GM21526 (cell line): ENCODE results near the gene SELL.
"Not testable (repeated sequence)": the region's sequence is repeated elsewhere in the genome, so short reads cannot be mapped to it uniquely, and the experiment has no call there.

Experiments
- ATAC-seq: cut with Tn5 transposase; IDR thresholded peaks from one replicate; pipeline ENCODE4 v1.9.1; 2021; ENCODE audit warnings: moderate library complexity; ENCODE audit not compliant: unreplicated experiment, low FRiP score

Gene SELL

DNA sequence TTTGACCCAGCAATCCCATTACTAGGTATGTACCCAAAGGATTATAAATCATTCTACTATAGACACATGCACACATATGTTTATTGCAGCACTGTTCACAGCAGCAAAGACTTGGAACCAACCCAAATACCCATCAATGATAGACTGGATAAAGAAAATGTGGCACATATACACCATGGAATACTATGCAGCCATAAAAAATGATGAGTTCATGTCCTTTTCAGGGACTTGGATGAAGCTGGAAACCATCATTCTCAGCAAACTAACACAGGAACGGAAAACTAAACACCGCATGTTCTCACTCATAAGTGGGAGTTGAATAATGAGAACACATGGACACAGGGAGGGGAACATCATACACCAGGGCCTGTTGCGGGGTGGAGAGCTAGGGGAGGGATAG is 41.2 kb downstream of the SELL start:
- not testable (repeated sequence) for ATAC-seq

DNA sequence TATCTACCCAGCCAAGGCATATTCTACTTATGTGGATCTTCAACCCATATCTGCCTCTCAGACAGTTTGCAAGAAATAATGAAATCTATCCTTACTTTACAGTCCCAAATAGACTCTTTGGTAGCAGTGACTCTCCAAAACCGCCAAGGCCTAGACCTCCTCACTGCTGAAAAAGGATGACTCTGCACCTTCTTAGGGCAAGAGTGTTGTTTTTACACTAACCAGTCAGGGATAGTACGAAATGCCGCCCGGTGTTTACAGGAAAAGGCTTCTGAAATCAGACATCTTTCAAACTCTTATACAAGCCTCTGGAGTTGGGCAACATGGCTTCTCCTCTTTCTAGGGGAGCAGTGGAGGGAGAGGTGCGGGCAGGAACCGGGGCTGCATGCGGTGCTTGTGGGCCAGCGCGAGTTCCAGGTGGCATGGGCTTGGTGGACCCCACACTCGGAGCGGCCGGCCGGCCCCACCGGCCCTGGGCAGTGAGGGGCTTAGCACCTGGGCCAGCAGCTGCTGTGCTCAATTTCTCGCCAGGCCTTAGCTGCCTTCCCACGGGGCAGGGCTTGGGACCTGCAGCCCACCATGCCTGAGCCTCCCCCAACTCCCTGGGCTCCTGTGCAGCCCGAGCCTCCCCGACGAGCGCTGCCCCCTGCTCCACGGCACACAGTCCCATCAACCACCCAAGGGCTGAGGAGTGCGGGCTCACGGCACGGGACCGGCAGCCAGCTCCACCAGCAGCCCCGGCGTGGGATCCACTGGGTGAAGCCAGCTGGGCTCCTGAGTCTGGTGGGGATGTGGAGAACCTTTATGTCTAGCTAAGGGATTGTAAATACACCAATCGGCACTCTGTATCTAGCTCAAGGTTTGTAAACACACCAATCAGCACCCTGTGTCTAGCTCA is 43.5 kb downstream of the SELL start:
- ATAC-seq: not testable (repeated sequence)

DNA sequence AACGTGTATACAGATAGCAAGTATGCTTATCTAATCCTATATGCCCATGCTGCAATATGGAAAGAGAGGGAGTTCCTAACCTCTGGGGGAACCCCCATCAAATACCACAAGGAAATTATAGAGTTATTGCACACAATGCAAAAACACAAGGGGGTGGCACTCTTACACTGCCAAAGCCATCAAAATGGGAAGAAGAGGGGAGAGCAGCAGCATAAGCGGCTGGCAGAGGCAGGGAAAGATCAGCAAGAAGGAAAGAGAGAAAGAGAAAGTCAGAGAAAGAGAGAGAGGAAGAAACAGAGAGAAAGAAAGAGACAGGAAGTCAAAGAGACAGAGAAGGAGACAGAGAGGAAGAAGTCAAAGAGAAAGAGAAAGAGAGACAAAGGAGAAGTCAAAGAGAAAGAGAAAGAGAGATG is 44.2 kb downstream of the SELL start:
- not testable (repeated sequence) for ATAC-seq

DNA sequence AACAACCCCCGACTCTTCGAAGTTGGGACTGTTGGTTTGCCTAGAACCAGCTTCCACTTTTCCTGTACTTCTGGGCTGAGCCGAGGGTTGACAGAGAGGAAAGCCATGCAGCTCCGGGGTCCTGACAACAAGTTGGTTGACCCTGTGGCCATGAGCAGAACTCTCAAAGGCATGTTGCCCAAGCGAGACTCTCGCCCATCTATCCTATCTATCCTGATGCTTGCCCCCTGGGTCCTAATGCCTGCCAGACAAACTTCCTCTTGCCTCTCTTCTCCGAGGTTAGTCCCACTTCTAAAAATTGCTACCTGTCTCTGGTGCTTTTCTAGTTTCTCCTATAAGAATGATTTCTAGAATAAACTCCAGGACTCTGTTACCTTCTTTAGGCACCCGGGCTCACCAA is 48.7 kb downstream of the SELL start:
- ATAC-seq: not testable (repeated sequence)

DNA sequence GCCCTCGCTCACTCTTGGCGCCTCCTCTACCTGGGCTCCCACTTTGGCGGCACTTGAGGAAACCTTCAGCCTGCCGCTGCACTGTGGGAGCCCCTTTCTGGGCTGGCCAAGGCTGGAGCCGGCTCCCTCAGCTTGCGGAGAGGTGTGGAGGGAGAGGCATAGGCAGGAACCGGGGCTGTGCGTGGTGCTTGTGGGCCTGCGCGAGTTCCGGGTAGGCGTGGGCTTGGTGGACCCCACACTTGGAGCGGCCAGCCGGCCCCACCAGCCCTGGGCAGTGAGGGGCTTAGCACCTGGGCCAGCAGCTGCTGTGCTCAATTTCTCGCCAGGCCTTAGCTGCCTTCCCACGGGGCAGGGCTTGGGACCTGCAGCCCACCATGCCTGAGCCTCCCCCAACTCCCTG is 50.4 kb downstream of the SELL start:
- ATAC-seq: not testable (repeated sequence)

DNA sequence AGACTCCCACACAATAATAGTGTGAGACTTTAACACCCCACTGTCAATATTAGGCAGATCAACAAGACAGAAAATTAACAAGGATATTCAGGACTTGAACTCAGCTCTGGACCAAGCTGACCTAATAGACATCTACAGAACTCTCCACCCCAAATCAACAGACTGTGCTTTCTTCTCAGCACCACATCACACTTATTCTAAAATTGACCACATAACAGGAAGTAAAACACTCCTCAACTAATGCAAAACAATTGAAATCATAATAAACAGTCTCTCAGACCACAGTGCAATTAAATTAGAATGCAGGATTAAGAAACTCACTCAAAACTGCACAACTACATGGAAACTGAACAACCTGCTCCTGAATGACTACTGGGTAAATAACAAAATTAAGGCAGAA is 52.6 kb downstream of the SELL start:
- not testable (repeated sequence) for ATAC-seq

DNA sequence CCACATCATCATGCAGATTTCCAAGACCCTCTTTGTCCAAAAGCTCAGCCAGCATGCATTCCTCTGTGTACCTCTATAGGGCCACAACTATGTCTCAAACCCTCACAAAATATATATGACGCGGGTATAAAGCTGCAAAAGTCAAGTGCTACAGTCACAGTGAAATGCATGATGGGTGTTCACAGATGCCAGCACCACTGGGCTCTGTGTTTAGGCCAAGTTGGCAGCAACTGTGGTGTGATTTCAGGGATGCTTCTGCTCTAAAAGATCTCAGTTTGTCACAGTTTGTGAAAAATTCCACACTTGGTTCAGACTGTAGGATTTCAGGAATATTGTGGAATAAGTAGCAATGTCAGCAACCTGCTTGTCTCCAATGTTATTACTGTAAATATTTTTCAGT is 57.5 kb downstream of the SELL start:
- no peak for ATAC-seq

DNA sequence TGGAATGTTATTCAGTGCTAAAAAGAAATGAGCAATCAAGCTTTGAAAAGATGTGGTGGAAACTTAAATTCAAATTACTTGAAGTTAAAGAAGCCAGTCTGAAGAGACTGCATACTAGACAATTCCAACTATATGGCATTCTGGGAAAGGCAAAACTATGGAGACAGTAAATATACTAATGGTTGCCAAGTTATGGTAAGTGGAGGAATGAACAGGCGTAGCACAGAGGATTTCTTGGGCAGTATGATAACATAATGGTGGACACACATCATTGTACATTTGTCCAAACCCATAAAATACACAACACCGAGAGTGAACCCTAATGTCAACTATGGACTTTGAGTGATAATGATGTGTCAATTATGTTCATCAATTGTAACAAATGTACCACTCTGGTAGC is 60.4 kb downstream of the SELL start:
- ATAC-seq: no peak

DNA sequence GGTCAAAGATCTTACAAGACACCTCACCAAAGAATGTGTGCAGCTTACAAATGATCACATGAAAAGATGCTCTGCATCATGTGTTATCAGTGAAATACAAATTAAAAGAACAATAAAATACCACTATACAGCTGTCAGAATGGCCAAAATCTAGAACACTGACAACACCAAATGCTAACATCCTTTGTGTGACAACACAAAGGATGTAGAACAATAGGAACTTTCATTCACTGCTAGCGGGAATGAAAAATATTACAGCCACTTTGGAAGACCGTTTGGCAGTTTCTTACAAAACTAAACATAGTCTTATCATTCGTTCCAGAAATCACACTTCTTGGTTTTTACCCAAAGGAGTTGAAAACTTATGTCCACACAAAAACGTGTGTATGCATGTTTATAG is 60.9 kb downstream of the SELL start:
- ATAC-seq: no peak

DNA sequence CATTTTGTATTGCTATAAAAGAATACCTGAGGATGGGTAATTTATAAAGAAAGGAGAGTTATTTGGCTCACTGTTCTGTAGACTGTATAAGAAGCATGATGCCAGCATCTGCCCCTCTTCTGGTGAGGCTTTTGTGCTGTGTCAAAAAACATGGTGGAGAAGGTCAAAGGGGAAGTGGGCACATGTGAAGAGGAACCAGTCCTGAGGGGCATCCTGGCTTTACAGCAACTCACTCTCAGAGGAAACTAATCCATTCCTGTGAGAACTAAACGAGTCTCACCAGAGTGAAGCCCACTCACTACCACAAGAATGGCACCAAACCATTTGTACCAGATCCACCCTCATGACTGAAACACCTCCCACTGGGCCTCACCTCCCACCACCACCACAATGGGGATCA is 62.7 kb downstream of the SELL start:
- no peak for ATAC-seq

DNA sequence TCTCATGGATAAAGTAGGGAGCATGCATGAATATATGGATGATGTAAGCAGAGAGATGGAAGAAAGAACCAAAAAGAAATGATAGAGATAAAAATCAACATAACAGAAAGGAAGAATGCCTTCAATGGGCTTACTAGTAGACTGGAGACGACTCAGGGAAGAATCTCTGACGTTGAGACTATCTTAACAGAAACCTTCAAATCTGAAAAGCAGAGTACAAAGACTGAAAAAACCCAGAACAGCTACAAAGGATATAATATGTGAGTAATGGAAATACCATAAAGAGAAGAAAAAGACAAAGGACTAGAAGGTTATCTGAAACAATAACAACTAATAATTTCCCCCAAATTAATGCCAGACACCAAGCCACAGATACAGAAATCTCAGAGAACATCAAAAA is 63.2 kb downstream of the SELL start:
- no peak for ATAC-seq

DNA sequence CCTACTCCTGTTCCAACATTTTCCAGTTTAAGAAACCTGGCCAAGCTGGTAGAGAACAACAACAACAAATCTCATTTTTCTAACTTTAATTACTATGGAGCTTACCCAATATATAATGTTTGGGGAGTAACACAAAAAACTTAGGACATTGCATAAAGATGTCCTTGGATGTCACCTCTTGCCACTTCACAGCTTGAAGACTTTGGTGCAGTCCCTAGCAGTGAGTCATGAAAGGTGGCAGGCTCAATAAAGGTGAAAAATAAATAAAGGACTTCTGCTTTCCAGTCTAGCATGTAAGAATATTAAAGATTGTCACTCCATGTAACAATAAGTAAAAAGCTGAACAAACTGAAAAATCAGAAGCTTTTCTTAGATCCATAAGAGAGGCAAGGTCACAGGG is 63.9 kb downstream of the SELL start:
- ATAC-seq: no peak

DNA sequence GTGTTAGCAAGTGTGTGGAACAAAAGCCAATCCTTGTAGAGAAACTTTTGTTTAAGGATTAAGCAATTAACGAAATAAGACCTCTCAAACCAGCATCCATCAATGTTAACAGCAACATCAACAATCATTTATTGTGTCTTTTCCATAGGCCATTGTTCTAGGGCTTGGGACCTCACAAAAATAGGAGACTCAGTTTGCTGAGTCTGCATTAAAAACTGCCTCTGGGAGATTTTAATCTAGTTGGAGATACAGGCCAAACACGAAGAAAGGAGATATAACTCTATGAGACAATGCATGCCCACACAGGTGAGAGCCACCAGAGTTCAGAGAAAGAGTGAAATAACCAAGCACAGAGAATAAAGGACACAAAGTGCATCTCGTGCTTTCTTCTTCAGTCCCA is 67.1 kb downstream of the SELL start:
- ATAC-seq: no peak
